Spleen (tissue), 11 donors: ENCODE measurements around the gene ABCG1. TPM values are rescaled to one million over a fixed set of nuclear protein-coding genes. Genes with fewer than 3 reads are reported as not detected.

Source experiments
- DNase-seq: peaks from one replicate; pipeline ENCODE4 v3.0.0-alpha.2; 2020
- H3K27ac ChIP-seq, 8 donors: fragments of 200-600 bp; sonication (generic) in 7 of 8; 1 replicate in 4 of 8; 2 replicates in 4 of 8; pipeline versions ENCODE4 v1.5.0 to v1.8.0; 2016 to 2021; ENCODE audit warnings: inconsistent platforms in 4 of 8, mild to moderate bottlenecking in 4 of 8, moderate library complexity in 1 of 8
- H3K27me3 ChIP-seq, 7 donors: fragments of 200-600 bp; sonication (generic) in 6 of 7; replicated peaks in 1 of 7; 1 replicate in 4 of 7; 2 replicates in 3 of 7; pipeline versions ENCODE4 v1.5.0 to v1.8.0; 2016 to 2021; ENCODE audit warnings: inconsistent platforms in 3 of 7, mild to moderate bottlenecking in 1 of 7
- H3K36me3 ChIP-seq, 6 donors: fragments of 200-600 bp; sonication (generic) in 5 of 6; 1 replicate in 4 of 6; 2 replicates in 2 of 6; pipeline versions ENCODE4 v1.5.0 to v1.8.0; 2016 to 2021; ENCODE audit warnings: inconsistent platforms in 2 of 6
- H3K4me1 ChIP-seq, 6 donors: fragments of 200-600 bp; sonication (generic) in 5 of 6; 1 replicate in 3 of 6; 2 replicates in 3 of 6; pipeline versions ENCODE4 v1.5.0 to v1.8.0; 2016 to 2021; ENCODE audit warnings: inconsistent platforms in 3 of 6
- H3K4me3 ChIP-seq, 8 donors: fragments of 200-600 bp; sonication (generic) in 7 of 8; 1 replicate in 4 of 8; 2 replicates in 4 of 8; pipeline versions ENCODE4 v1.5.0 to v1.8.0; 2016 to 2021; ENCODE audit warnings: inconsistent platforms in 4 of 8, mild to moderate bottlenecking in 4 of 8, moderate library complexity in 2 of 8
- H3K9me3 ChIP-seq, 8 donors: fragments of 200-600 bp; sonication (generic) in 7 of 8; 1 replicate in 4 of 8; 2 replicates in 4 of 8; pipeline versions ENCODE4 v1.5.0 to v1.8.0; 2016 to 2021; ENCODE audit warnings: inconsistent platforms in 4 of 8
- CTCF ChIP-seq, 11 experiments: fragments of 200-600 bp in 7 of 11; fragments of 450-650 bp in 4 of 11; sonication (generic) in 4 of 11; IDR thresholded peaks in 8 of 11; conservative IDR thresholded peaks in 3 of 11; 1 replicate in 7 of 11; 2 replicates in 4 of 11; pipeline versions ENCODE4 v1.4.0 to v1.8.0; 2016 to 2021; ENCODE audit warnings: antibody characterized with exemption in 11 of 11, inconsistent platforms in 4 of 11, mild to moderate bottlenecking in 1 of 11
- POLR2A ChIP-seq, 3 donors: fragments of 450-650 bp; IDR thresholded peaks; one replicate each; pipeline ENCODE4 v1.5.1; 2017; ENCODE audit warnings: antibody characterized with exemption in 3 of 3, mild to moderate bottlenecking in 1 of 3
- POLR2AphosphoS5 ChIP-seq, 3 donors: sonication (generic); formaldehyde crosslinking; IDR thresholded peaks; one replicate each; pipeline ENCODE4 v1.5.1; 2017; ENCODE audit warnings: antibody characterized with exemption in 3 of 3
- WGBS, 5 donors: extraction: QIAGEN DNeasy Blood & Tissue Kit in 3 of 5; methylation state at CpG; one replicate each; pipeline versions ENCODE4 v1.1.5 to v1.1.7; 2013 to 2018; 5-methylcytosine and 5-hydroxymethylcytosine counted together
- intact Hi-C: fragments of 100-400 bp; cut with DNase I; formaldehyde crosslinking; loops from one replicate; pipeline ENCODE4 v1.15.0; 2023; ENCODE audit warnings: low total_unique reads
- polyA plus RNA-seq, 3 donors: library from polyadenylated mRNA; stranded (reverse); fragments of 200-250 nt; gene quantifications; one replicate each; pipeline ENCODE4 v1.2.1, GENCODE V29; 2013
- total RNA-seq, 7 donors: library from RNA; depleted of rRNA in 3 of 7; stranded (reverse); fragments of >200 nt in 3 of 7; fragmentation: NEBNext Ultra II Directional in 4 of 7; extraction: Animal tissue kit (Norgen Biotek cat#: 25700) in 4 of 7; gene quantifications; one replicate each; pipeline versions ENCODE4 v1.1.0 to v1.2.1, GENCODE V29; 2016 to 2021
- donor health status: healthy with polysubstance abuse.
- donor health status: DM: no; HTN: no; CAD: no; lungs with moderate emphysema.
- donor health status: DM: no; HTN: no; CAD: no.
- donor health status: Bipolar disorder and iron deficiency.
- donor health status: healthy.
- donor health status: DM: no; HTN: no; CAD: no.
- donor health status: DM: yes; HTN: yes; CAD: no.

Gene ABCG1
- total and polyA plus RNA-seq, 10 donors = 14.6 to 143 (median 96.7) TPM

GRCh38 chr21:42317341-42317741, 98.4 kb downstream of the ABCG1 start:
- no peak overlapping the region for H3K4me3 ChIP-seq
- intact Hi-C loops = no loop called here
- H3K4me1 ChIP-seq = peaks cover 10 to 61% (median 34%) of the 10 kb centered on the region in 6 donors
- TF ChIP-seq POLR2A (IDR thresholded peaks at IDR 0.05) (no peak), POLR2AphosphoS5 (IDR thresholded peaks at IDR 0.05) (no peak), CTCF (IDR thresholded peaks at IDR 0.05 in 8 of 11, conservative IDR thresholded peaks at IDR 0.05 in 3 of 11) (no peak)
- no peak for DNase-seq
- no peak overlapping the region for H3K27ac ChIP-seq
- peaks cover 0 to 18% (median 0%) of the 10 kb centered on the region in 7 donors for H3K27me3 ChIP-seq
- H3K9me3 ChIP-seq = no peaks in the 10 kb centered on the region
- no peaks in the 10 kb centered on the region for H3K36me3 ChIP-seq
- 81 to 91% (median 86%) methylated on average over 6 to 8 of the region's 8 CpGs for WGBS, 5 donors

- H3K4me3 ChIP-seq = no peak overlapping the region
- H3K27me3 ChIP-seq = peaks cover 0 to 14% (median 0%) of the 10 kb centered on the region in 7 donors
- 85 to 89% (median 86%) methylated on average over 13 to 20 of the region's 20 CpGs for WGBS, 5 donors
- no peaks in the 10 kb centered on the region for H3K36me3 ChIP-seq
- intact Hi-C loops = no loop called here
- peaks cover 10 to 53% (median 31%) of the 10 kb centered on the region in 6 donors for H3K4me1 ChIP-seq
- no peak for TF ChIP-seq POLR2AphosphoS5 (IDR thresholded peaks at IDR 0.05)
- DNase-seq = peak; percentile 71
- no peaks in the 10 kb centered on the region for H3K9me3 ChIP-seq
- peak overlapping the region in 3 of 8 donors; percentile 72 to 75 (median 72) for H3K27ac ChIP-seq
Measured at GRCh38 chr21:42317826-42318746, 99.1 kb downstream of the ABCG1 start.

GRCh38 chr21:42319376-42319775, 100.4 kb downstream of the ABCG1 start:
- H3K4me1 ChIP-seq = peaks cover 10 to 40% (median 26%) of the 10 kb centered on the region in 6 donors
- peak; percentile 89 for DNase-seq
- WGBS, 5 donors = 2 to 17% (median 13%) methylated on average over 7 to 10 of the region's 10 CpGs

More at GRCh38 chr21:42319376-42319775, 100.4 kb downstream of the ABCG1 start:
- Histone ChIP-seq H3K36me3 (no peaks in the 10 kb centered on the region), H3K9me3 (no peaks in the 10 kb centered on the region), H3K27me3 (peaks cover 0 to 14% (median 0%) of the 10 kb centered on the region in 7 donors), H3K27ac (peak overlapping the region in 7 of 8 donors; percentile 17 to 75 (median 47)), H3K4me3 (peak overlapping the region in 2 of 8 donors; percentile 6 to 39)
- TF ChIP-seq POLR2AphosphoS5 (IDR thresholded peaks at IDR 0.05) (peak; percentile 75 to 79 (median 76)), CTCF (IDR thresholded peaks at IDR 0.05 in 8 of 11, conservative IDR thresholded peaks at IDR 0.05 in 3 of 11) (no peak), POLR2A (IDR thresholded peaks at IDR 0.05) (no peak)
- intact Hi-C loops = no loop called here
